ENCODE data around the gene THAP2.

- no peak for TF ChIP-seq CTCF (conservative IDR thresholded peaks at IDR 0.05; ENCODE audit: low read depth, low read length)
- no peak for TF ChIP-seq EZH2 (IDR thresholded peaks at IDR 0.05; ENCODE audit: borderline replicate concordance, low read depth, low read length, poor library complexity, severe bottlenecking)
Measured at GRCh38 chr12:71703206-71703605, 39.1 kb downstream of the THAP2 start.

Data from A673 (cell line).